HL-60 (cell line): ENCODE results near the gene LIM2.

Experiments used
- TF ChIP-seq, protein P1 (sequence below): IDR thresholded peaks from one replicate; pipeline ENCODE4 v1.5.1; 2011; ENCODE audit warnings: low read length, control low read depth, inconsistent platforms; ENCODE audit not compliant: insufficient read depth
- TF ChIP-seq, protein P2 (sequence below): IDR thresholded peaks from 2 replicates; pipeline ENCODE4 v1.6.1; 2012; ENCODE audit warnings: low read depth; ENCODE audit not compliant: insufficient replicate concordance

GRCh38 chr19:51339313-51339686 lies 48.5 kb downstream of the LIM2 start:
- TF ChIP-seq, protein P1, sequence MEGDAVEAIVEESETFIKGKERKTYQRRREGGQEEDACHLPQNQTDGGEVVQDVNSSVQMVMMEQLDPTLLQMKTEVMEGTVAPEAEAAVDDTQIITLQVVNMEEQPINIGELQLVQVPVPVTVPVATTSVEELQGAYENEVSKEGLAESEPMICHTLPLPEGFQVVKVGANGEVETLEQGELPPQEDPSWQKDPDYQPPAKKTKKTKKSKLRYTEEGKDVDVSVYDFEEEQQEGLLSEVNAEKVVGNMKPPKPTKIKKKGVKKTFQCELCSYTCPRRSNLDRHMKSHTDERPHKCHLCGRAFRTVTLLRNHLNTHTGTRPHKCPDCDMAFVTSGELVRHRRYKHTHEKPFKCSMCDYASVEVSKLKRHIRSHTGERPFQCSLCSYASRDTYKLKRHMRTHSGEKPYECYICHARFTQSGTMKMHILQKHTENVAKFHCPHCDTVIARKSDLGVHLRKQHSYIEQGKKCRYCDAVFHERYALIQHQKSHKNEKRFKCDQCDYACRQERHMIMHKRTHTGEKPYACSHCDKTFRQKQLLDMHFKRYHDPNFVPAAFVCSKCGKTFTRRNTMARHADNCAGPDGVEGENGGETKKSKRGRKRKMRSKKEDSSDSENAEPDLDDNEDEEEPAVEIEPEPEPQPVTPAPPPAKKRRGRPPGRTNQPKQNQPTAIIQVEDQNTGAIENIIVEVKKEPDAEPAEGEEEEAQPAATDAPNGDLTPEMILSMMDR = no peak
- TF ChIP-seq, protein P2, sequence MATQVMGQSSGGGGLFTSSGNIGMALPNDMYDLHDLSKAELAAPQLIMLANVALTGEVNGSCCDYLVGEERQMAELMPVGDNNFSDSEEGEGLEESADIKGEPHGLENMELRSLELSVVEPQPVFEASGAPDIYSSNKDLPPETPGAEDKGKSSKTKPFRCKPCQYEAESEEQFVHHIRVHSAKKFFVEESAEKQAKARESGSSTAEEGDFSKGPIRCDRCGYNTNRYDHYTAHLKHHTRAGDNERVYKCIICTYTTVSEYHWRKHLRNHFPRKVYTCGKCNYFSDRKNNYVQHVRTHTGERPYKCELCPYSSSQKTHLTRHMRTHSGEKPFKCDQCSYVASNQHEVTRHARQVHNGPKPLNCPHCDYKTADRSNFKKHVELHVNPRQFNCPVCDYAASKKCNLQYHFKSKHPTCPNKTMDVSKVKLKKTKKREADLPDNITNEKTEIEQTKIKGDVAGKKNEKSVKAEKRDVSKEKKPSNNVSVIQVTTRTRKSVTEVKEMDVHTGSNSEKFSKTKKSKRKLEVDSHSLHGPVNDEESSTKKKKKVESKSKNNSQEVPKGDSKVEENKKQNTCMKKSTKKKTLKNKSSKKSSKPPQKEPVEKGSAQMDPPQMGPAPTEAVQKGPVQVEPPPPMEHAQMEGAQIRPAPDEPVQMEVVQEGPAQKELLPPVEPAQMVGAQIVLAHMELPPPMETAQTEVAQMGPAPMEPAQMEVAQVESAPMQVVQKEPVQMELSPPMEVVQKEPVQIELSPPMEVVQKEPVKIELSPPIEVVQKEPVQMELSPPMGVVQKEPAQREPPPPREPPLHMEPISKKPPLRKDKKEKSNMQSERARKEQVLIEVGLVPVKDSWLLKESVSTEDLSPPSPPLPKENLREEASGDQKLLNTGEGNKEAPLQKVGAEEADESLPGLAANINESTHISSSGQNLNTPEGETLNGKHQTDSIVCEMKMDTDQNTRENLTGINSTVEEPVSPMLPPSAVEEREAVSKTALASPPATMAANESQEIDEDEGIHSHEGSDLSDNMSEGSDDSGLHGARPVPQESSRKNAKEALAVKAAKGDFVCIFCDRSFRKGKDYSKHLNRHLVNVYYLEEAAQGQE = no peak
